MCF 10A (cell line): ENCODE measurements around the gene TFEC. TPM values are rescaled to one million over a fixed set of nuclear protein-coding genes. Genes with fewer than 3 reads are reported as not detected.

Source experiments
- BruUV-seq: library from RNA; stranded (reverse); fragments of 400-500 nt; replicated peaks from 2 replicates; lab custom pipeline; 2021; lab: Mats Ljungman, UMichigan
- CTCF ChIA-PET: fragments of 300-600 bp; sonication (Branson Sonifier 250); formaldehyde crosslinking; extraction: SDS; loops from one replicate; lab custom pipeline; 2021; ENCODE audit warnings: antibody characterized with exemption, inconsistent platforms; lab: Yijun Ruan, JAX
- POLR2A ChIA-PET: fragments of 300-600, 350-650 bp; sonication (Branson Sonifier 250); formaldehyde crosslinking; extraction: SDS; loops from one replicate; lab custom pipeline; 2020; ENCODE audit warnings: antibody characterized with exemption, inconsistent platforms; lab: Yijun Ruan, JAX
- DNase-seq: peaks from one replicate; pipeline ENCODE4 v3.0.0-alpha.2; 2018; ENCODE audit not compliant: unreplicated experiment
- H3K27ac Mint-ChIP-seq: one replicate; pipeline ENCODE4 v1.8.0; 2022; ENCODE audit warnings: mild to moderate bottlenecking, low read depth, mixed read lengths; ENCODE audit not compliant: unreplicated experiment
- H3K27me3 Mint-ChIP-seq: one replicate; pipeline ENCODE4 v1.8.0; 2022; ENCODE audit warnings: mixed read lengths; ENCODE audit not compliant: insufficient read depth, unreplicated experiment
- H3K36me3 Mint-ChIP-seq: one replicate; pipeline ENCODE4 v1.8.0; 2022; ENCODE audit warnings: mild to moderate bottlenecking, moderate library complexity, mixed read lengths; ENCODE audit not compliant: insufficient read depth, unreplicated experiment
- H3K4me1 Mint-ChIP-seq: one replicate; pipeline ENCODE4 v1.8.0; 2022; ENCODE audit warnings: mixed read lengths; ENCODE audit not compliant: insufficient read depth, unreplicated experiment
- H3K4me3 Mint-ChIP-seq: one replicate; pipeline ENCODE4 v1.8.0; 2022; ENCODE audit warnings: mild to moderate bottlenecking, moderate library complexity, mixed read lengths; ENCODE audit not compliant: unreplicated experiment
- H3K9me3 Mint-ChIP-seq: one replicate; pipeline ENCODE4 v1.8.0; 2022; ENCODE audit warnings: mixed read lengths; ENCODE audit not compliant: unreplicated experiment
- intact Hi-C: fragments of 100-400 bp; cut with micrococcal nuclease; formaldehyde crosslinking; loops from 2 replicates; pipeline ENCODE4 v1.14.1; 2022
- total RNA-seq: library from RNA; stranded (reverse); gene quantifications from 2 replicates; pipeline ENCODE4 v1.2.3, GENCODE V29; 2022
- TF ChIP-seq, protein P1 (sequence below): fragments of 200-600 bp; IDR thresholded peaks from one replicate; pipeline ENCODE4 v1.8.0; 2022; ENCODE audit warnings: antibody characterized with exemption, mild to moderate bottlenecking; ENCODE audit not compliant: unreplicated experiment

Gene TFEC
- total RNA-seq, 1 experiment from 2014 or later = not detected

DNA sequence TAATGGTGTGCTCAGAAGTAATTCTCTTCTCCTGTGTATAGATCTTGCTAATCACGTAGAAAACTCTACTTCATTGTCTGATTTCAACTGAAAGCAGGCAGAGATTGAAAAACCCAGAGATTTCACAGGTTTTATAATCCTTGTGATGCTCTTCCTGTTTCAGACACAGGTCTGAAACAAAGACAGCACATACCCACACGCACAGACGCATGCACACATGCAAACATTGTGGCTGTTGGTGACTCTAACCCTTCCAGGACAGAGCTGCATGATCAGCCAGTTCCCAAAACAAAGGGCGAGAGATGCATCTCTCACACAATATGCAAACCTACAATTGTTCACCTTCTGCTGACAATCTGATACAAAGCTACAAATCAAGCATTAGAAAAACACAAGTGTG is 11.1 kb upstream of the TFEC start:
- H3K4me1 Mint-ChIP-seq = no peaks in the 10 kb centered on the region
- ChIA-PET POLR2A (no interaction called here), CTCF (no interaction called here)
- TF ChIP-seq, protein P1, sequence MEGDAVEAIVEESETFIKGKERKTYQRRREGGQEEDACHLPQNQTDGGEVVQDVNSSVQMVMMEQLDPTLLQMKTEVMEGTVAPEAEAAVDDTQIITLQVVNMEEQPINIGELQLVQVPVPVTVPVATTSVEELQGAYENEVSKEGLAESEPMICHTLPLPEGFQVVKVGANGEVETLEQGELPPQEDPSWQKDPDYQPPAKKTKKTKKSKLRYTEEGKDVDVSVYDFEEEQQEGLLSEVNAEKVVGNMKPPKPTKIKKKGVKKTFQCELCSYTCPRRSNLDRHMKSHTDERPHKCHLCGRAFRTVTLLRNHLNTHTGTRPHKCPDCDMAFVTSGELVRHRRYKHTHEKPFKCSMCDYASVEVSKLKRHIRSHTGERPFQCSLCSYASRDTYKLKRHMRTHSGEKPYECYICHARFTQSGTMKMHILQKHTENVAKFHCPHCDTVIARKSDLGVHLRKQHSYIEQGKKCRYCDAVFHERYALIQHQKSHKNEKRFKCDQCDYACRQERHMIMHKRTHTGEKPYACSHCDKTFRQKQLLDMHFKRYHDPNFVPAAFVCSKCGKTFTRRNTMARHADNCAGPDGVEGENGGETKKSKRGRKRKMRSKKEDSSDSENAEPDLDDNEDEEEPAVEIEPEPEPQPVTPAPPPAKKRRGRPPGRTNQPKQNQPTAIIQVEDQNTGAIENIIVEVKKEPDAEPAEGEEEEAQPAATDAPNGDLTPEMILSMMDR = no peak
- intact Hi-C loops = no loop called here
- no peak overlapping the region for H3K27ac Mint-ChIP-seq
- H3K9me3 Mint-ChIP-seq = no peaks in the 10 kb centered on the region
- DNase-seq = no peak
- no TSS peak for BruUV-seq
- peaks cover 82% of the 10 kb centered on the region for H3K27me3 Mint-ChIP-seq
- H3K4me3 Mint-ChIP-seq = no peak overlapping the region
- H3K36me3 Mint-ChIP-seq = no peaks in the 10 kb centered on the region

DNA sequence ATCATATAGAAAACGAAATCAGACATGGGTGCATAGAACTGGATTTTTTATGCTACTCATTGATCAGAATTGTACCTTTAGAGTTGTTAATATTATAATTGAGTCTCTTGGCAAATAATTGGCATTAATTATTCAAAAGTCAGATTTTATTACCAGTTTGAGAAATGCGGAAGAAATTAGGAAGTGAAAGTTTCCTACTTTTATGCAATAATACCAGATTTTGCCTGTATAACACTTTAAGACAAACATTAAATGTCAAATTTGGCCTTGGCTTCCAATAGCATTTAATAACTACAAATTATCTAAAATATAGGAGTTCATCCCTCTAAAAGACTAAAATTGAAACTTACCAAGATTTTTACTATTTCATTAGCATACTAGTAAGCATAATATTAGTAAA is 6.8 kb upstream of the TFEC start:
- no peak overlapping the region for H3K4me3 Mint-ChIP-seq
- ChIA-PET CTCF (no interaction called here), POLR2A (no interaction called here)
- no peaks in the 10 kb centered on the region for H3K9me3 Mint-ChIP-seq
- no TSS peak for BruUV-seq
- DNase-seq = no peak
- no peak overlapping the region for H3K27ac Mint-ChIP-seq
- no peaks in the 10 kb centered on the region for H3K4me1 Mint-ChIP-seq
- H3K36me3 Mint-ChIP-seq = no peaks in the 10 kb centered on the region
- intact Hi-C loops = no loop called here
- TF ChIP-seq, protein P1 = no peak
- peaks cover 49% of the 10 kb centered on the region for H3K27me3 Mint-ChIP-seq

DNA sequence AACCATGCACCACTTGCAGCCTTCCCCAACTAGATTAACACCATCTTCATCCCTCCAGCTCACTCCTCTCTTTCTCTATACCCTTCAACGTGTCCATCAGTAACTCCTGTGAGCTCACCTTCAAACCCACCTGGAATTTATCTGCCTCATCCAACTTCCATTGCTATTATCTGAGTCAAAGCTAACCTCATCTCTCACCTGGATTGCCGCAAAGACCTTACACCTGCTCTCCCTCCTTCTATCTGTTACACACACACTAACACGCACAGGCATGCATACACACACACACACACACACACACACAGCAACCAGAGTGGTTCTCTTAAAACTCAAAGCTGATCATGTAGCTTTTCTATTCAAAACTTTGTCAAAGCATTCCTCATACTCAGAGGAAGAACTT is 3.8 kb upstream of the TFEC start:
- intact Hi-C loops = no loop called here
- BruUV-seq = no TSS peak
- H3K27ac Mint-ChIP-seq = no peak overlapping the region
- ChIA-PET POLR2A (no interaction called here), CTCF (interaction anchor here (0.5 to 0.6 kb wide), 2 partner anchors 21 to 1839 kb away, joined by 3 read pairs; no protein-coding TSS in a partner anchor)
- no peaks in the 10 kb centered on the region for H3K36me3 Mint-ChIP-seq
- peaks cover 28% of the 10 kb centered on the region for H3K27me3 Mint-ChIP-seq
- H3K9me3 Mint-ChIP-seq = no peaks in the 10 kb centered on the region
- no peak overlapping the region for H3K4me3 Mint-ChIP-seq
- no peaks in the 10 kb centered on the region for H3K4me1 Mint-ChIP-seq
- DNase-seq = no peak
- TF ChIP-seq, protein P1 = no peak

DNA sequence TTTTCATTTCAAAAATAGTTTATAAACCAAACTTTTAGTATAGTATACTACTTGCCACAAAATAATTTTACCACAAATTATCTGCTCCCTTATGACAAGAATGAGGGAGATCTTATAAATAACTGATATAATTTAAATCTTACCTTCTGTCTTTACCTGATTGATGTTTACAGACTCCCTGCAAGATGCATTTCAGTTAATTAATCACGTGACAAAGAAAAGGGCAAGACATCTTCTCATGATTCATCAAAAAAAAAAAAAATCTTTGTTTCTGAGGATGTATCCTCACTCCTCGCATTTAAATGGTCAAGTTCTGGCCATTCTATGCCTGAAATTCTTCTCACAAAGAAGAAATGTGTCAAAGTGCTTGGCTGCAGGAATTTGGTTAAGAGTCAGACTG is 2.3 kb upstream of the TFEC start:
- H3K27ac Mint-ChIP-seq = no peak overlapping the region
- no peak for DNase-seq
- H3K27me3 Mint-ChIP-seq = peaks cover 25% of the 10 kb centered on the region
- no TSS peak for BruUV-seq
- H3K4me1 Mint-ChIP-seq = no peaks in the 10 kb centered on the region
- ChIA-PET CTCF (no interaction called here), POLR2A (no interaction called here)
- intact Hi-C loops = no loop called here
- TF ChIP-seq, protein P1 = no peak
- H3K9me3 Mint-ChIP-seq = no peaks in the 10 kb centered on the region
- no peaks in the 10 kb centered on the region for H3K36me3 Mint-ChIP-seq
- H3K4me3 Mint-ChIP-seq = no peak overlapping the region
